Stimulated activated CD8-positive, alpha-beta memory T cell treated with anti-CD3 and anti-CD28 coated beads, Interleukin-7, amount 100 ng/mL, for 48 hours (primary cell): ENCODE results near the gene CAPNS1.
"Not testable (repeated sequence)": the region's sequence is repeated elsewhere in the genome, so short reads cannot be mapped to it uniquely, and the experiment has no call there.

Source experiments
- DNase-seq, 2 donors: peaks; one replicate each; pipeline ENCODE4 v3.0.0-alpha.2; 2020; ENCODE audit warnings: low read depth in 1 of 2; ENCODE audit errors: extremely low read depth in 1 of 2

The CAPNS1 gene

GRCh38 chr19:36149673-36150406 lies 10.0 kb downstream of the CAPNS1 start:
- DNase-seq, result no peak

GRCh38 chr19:36150586-36150985 lies 10.7 kb downstream of the CAPNS1 start:
- DNase-seq, result no peak

- DNase-seq, result no peak
Observed at GRCh38 chr19:36151144-36152018, 11.5 kb downstream of the CAPNS1 start.

- DNase-seq, result no peak
Observed at GRCh38 chr19:36152019-36152351, 12.1 kb downstream of the CAPNS1 start.

- DNase-seq, result no peak
Observed at GRCh38 chr19:36152352-36153091, 12.7 kb downstream of the CAPNS1 start, which contains the start of gene COX7A1. Gene COX7A1, minus strand, starts transcription at chr19:36152447. Its CDS starts 40 bp downstream, at chr19:36152407.

GRCh38 chr19:36153126-36153525 lies 13.3 kb downstream of the CAPNS1 start:
- DNase-seq, result no peak

GRCh38 chr19:36160821-36161596 lies 21.1 kb downstream of the CAPNS1 start:
- DNase-seq, result no peak

- no peak for DNase-seq
Observed at GRCh38 chr19:36163813-36164212, 23.9 kb downstream of the CAPNS1 start.

- no peak for DNase-seq
Observed at GRCh38 chr19:36169084-36169760, 29.4 kb downstream of the CAPNS1 start.

- DNase-seq, result no peak
Observed at GRCh38 chr19:36172852-36173251, 33.0 kb downstream of the CAPNS1 start.

GRCh38 chr19:36173846-36174245 lies 34.0 kb downstream of the CAPNS1 start:
- not testable (repeated sequence) for DNase-seq

- DNase-seq, result not testable (repeated sequence)
Observed at GRCh38 chr19:36179077-36179476, 39.2 kb downstream of the CAPNS1 start.

- DNase-seq, result no peak
Observed at GRCh38 chr19:36182612-36183244, 42.9 kb downstream of the CAPNS1 start.

- DNase-seq, result no peak
Observed at GRCh38 chr19:36183245-36183628, 43.4 kb downstream of the CAPNS1 start.

GRCh38 chr19:36186722-36187121 lies 46.9 kb downstream of the CAPNS1 start:
- not testable (repeated sequence) for DNase-seq

- DNase-seq, result no peak
Observed at GRCh38 chr19:36196249-36196648, 56.4 kb downstream of the CAPNS1 start.

- no peak for DNase-seq
Observed at GRCh38 chr19:36198119-36198518, 58.3 kb downstream of the CAPNS1 start.
